Skin epidermis (tissue), 12 donors: Measurements from ENCODE around the gene GBA2.
A peak's percentile ranks its signal among the peaks of the same experiment; 100 is the strongest.

Experiments
- H3K27ac ChIP-seq, 21 experiments: fragments of 200-600 bp; sonication (generic) in 11 of 21; one replicate each; pipeline ENCODE4 v1.5.0; 2020; ENCODE audit warnings: mild to moderate bottlenecking in 3 of 21, inconsistent platforms in 2 of 21, moderate library complexity in 2 of 21
- H3K4me3 ChIP-seq, 7 experiments: fragments of 200-600 bp; sonication (generic) in 2 of 7; one replicate each; pipeline ENCODE4 v1.5.0; 2020; ENCODE audit warnings: inconsistent platforms in 2 of 7, mild to moderate bottlenecking in 2 of 7, moderate library complexity in 1 of 7

The GBA2 gene

DNA sequence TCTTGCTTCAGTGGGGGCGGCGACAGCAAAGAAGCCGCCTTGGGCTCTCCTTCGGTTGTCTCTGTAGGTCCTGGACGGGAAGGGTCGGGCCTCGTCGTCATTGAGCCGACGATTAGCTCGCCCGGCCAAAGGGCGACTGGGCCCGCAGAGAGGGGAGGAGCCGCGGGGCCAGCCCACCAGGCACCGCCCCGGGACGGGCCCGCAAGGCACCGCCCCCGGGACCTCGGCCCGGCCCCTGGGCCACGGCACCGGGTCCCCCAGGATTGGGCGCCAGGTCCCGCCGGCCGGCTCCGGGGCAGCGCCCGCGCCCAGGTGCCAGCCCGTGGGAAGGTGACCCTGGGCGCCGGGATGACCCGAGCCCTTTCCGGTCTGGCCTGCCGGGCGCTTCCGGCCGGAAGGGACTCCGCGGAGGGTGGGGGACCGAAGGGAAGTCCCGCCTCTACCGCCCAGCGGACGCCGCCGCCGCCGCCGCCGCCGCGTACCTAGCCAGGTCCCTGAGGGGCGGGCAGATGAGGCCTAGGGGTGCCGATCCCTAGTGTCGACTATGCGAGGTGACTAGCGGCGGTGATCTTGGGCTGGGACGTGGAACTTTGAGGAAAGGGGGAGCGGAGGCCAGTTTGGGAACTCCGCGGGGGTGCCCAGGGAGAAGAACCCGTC is at the start of gene GBA2, which contains the start of gene RGP1:
Gene GBA2 (minus strand): TSS at position 371 of the 657 bp plus-strand sequence. CDS start 524 bp downstream, outside the sequence.
Gene RGP1 (plus strand): TSS at position 430 of the 657 bp plus-strand sequence. CDS start 469 bp downstream, outside the sequence.
- H3K27ac ChIP-seq, result peak within 1 kb of the TSS; percentile 79 to 98 (median 94)
- peak within 1 kb of the TSS; percentile 53 to 83 (median 80) for H3K4me3 ChIP-seq

DNA sequence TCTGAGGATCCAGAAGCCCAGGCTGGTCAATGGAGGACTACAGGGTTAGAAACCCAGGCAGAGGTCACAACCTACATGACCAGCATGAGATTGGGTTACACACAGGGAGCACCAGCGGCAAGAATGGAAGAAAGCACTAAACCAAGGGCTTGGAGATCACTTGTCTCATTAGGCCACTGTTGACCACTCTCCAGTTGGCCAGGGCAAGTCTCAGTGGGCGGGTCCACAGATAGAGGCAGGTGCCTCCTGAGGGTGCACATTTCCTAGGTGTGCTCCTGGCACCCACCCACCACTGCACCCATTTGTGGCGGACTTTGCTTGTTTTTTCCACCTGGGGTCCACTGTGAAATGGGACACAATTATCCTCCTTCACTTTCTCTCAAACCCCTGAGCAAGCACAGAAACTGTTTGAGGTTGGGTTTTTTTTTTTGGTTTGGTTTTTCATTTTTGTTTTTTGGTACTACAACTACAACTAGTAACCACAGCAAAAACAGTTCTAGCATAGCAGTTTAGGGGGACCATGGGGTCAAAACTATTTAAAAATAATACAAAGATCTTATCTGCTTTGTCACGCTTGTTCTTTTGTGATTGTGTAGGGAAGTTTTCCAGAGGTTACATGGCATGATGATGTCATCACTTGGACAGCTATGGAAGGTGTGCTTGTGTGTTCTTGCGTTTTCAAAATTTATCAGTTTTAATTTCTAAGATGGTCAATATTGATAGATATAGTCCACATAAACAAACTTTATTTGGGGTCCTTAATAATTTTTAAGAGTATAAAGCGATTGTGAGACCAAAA is 48.5 kb upstream of the GBA2 start:
- H3K27ac ChIP-seq, result no peak overlapping the region
- no peak overlapping the region for H3K4me3 ChIP-seq

GRCh38 chr9:35795695-35796094 is 46.7 kb upstream of the GBA2 start:
- Histone ChIP-seq H3K4me3 (no peak overlapping the region), H3K27ac (no peak overlapping the region)

- Histone ChIP-seq H3K4me3 (no peak overlapping the region), H3K27ac (peak overlapping the region in 7 of 21 experiments; percentile 7 to 83 (median 42))
These were observed 44.4 kb upstream of the GBA2 start for GRCh38 chr9:35793461-35793860.

DNA sequence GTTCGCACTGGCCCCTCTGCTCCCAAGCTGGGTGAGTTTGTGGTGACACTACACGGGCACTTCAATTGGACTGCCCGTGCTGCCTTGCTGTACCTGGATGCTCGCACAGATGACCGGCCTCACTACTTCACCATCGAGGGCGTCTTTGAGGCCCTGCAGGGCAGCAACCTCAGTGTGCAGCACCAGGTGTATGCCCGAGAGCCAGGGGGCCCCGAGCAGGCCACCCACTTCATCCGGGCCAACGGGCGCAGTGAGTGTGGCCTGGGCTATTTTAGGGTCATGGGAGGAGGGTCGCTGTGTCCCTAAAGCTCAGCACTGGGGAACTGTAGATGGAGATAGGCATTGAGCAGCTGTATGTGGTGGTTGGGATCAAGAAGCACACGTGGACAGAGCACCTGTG is 43.8 kb upstream of the GBA2 start:
- Histone ChIP-seq H3K4me3 (peak overlapping the region in 1 of 7 experiments; percentile 50), H3K27ac (peak overlapping the region in 5 of 21 experiments; percentile 7 to 83 (median 56))

DNA sequence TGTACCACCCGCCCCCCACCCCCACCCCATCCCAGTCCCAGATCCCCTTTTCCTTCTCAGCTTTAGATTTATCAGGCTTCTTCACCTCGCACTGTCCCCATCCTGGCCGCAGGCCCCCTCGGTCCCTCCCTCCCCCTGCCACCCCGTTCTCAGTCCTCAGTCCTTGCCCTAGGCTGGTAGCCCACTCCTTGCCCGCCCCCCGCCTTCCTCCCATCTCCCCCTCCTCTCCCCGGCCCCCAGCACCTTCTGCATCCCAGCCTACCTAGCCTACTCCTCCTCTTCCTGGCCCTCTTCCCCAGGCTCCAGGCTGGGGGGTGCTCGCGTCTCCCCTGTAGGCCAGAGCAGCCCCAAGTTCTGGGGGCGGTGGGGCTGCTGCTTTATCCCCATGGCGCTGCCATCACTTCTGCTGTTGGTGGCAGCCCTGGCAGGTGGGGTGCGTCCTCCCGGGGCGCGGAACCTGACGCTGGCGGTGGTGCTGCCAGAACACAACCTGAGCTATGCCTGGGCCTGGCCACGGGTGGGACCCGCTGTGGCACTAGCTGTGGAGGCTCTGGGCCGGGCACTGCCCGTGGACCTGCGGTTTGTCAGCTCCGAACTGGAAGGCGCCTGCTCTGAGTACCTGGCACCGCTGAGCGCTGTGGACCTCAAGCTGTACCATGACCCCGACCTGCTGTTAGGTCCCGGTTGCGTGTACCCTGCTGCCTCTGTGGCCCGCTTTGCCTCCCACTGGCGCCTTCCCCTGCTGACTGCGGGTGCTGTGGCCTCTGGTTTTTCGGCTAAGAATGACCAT is 43.2 kb upstream of the GBA2 start:
- Histone ChIP-seq H3K4me3 (peak overlapping the region; percentile 6 to 50 (median 29)), H3K27ac (peak overlapping the region in 14 of 21 experiments; percentile 8 to 85 (median 70))

DNA sequence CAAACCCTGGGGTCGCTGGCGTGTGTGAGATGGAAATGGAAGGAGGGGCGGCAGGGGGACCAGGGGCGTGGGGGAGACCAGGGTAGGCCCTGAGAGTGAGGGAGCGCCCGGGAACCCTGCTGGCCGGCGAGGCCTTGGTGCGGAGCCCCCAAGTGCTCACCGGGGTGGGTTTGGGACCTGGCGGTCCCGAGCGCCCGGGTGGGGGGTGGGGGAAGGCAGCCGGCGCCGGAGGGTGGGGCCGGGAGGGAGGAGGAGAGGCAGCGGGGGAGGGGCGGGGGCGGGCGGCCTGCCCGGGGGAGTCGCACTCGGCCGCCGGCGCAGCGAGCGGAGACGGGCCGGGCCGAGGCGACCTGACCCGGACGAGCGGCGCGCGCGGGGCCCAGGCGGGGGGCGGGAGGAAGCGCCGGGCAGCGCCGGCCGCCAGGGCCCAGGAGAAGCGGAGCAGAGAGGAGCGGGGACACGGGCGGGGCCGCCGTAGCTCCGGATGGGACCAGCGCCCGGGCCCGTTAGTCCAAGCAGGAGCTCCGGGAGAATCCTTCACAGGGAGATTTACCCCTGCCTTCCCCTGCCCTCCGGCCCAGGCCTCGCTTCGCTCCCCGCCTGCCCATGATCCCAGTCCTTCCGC is 42.4 kb upstream of the GBA2 start, which contains the start of gene NPR2:
Gene NPR2 (plus strand): TSS at position 295 of the 625 bp plus-strand sequence. CDS start 818 bp downstream, outside the sequence.
- Histone ChIP-seq H3K4me3 (peak within 1 kb of the TSS; percentile 6 to 50 (median 29)), H3K27ac (peak within 1 kb of the TSS in 15 of 21 experiments; percentile 8 to 85 (median 70))

GRCh38 chr9:35790385-35791296 is 41.6 kb upstream of the GBA2 start:
- peak overlapping the region in 5 of 7 experiments; percentile 18 to 50 (median 30) for H3K4me3 ChIP-seq

GRCh38 chr9:35790025-35790384 is 41.0 kb upstream of the GBA2 start:
- Histone ChIP-seq H3K4me3 (no peak overlapping the region), H3K27ac (no peak overlapping the region)

More at GRCh38 chr9:35790385-35791296, 41.6 kb upstream of the GBA2 start:
- peak overlapping the region in 11 of 21 experiments; percentile 17 to 85 (median 71) for H3K27ac ChIP-seq

DNA sequence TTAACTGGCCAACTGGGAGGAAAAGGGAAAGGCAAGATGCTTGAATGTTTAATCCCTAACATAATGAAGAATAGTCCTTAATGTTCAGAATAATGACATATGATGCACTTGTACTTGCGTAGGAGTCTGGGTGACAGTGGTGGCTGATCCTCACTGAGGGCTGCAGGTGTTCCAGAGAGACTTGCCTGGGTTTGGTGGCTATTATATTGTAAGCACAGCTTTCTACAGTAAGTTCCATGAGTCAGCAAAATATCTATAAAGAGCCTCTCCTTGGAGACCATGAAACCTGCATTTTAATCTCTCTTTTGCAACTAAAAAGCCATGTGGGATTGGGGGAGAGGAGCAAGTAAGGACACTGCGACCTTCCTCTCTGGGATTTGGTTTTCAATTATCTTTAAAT is 40.5 kb upstream of the GBA2 start:
- H3K27ac ChIP-seq, result no peak overlapping the region
- no peak overlapping the region for H3K4me3 ChIP-seq

- Histone ChIP-seq H3K27ac (no peak overlapping the region), H3K4me3 (no peak overlapping the region)
These were observed 34.4 kb upstream of the GBA2 start for GRCh38 chr9:35783418-35783817.

- no peak overlapping the region for H3K4me3 ChIP-seq
- no peak overlapping the region for H3K27ac ChIP-seq
These were observed 32.0 kb upstream of the GBA2 start for GRCh38 chr9:35781066-35781465.

- H3K27ac ChIP-seq, result no peak overlapping the region
- no peak overlapping the region for H3K4me3 ChIP-seq
These were observed 29.5 kb upstream of the GBA2 start for GRCh38 chr9:35778496-35778895.

- H3K4me3 ChIP-seq, result no peak overlapping the region
- peak overlapping the region in 1 of 21 experiments; percentile 8 for H3K27ac ChIP-seq
These were observed 27.0 kb upstream of the GBA2 start for GRCh38 chr9:35776018-35776417.

GRCh38 chr9:35774907-35775635 is 26.0 kb upstream of the GBA2 start:
- Histone ChIP-seq H3K4me3 (no peak overlapping the region), H3K27ac (no peak overlapping the region)

- no peak overlapping the region for H3K4me3 ChIP-seq
- peak overlapping the region in 1 of 21 experiments; percentile 16 for H3K27ac ChIP-seq
These were observed 22.9 kb upstream of the GBA2 start for GRCh38 chr9:35771943-35772342.

GRCh38 chr9:35771534-35771933 is 22.5 kb upstream of the GBA2 start:
- H3K27ac ChIP-seq, result peak overlapping the region in 2 of 21 experiments; percentile 16 to 22
- no peak overlapping the region for H3K4me3 ChIP-seq

GRCh38 chr9:35771075-35771433 is 22.0 kb upstream of the GBA2 start:
- no peak overlapping the region for H3K4me3 ChIP-seq
- H3K27ac ChIP-seq, result peak overlapping the region in 3 of 21 experiments; percentile 10 to 22 (median 16)
